GM13977 (cell line): ENCODE results near the gene MANSC4.

ENCODE experiments used
- DNase-seq: peaks from one replicate; pipeline ENCODE4 v3.0.0; 2012; ENCODE audit warnings: low spot score
- CTCF ChIP-seq: IDR thresholded peaks from 2 replicates; pipeline ENCODE4 v1.5.1; 2012; ENCODE audit warnings: mild to moderate bottlenecking, control low read depth; ENCODE audit not compliant: insufficient read depth; ENCODE audit errors: extremely low read depth, missing control alignments
- in situ Hi-C: fragments of 300-500 bp; cut with MboI; formaldehyde crosslinking; loops from one replicate; pipeline ENCODE4 v1.12.0; 2022; ENCODE audit warnings: low sequenced_read_pairs, low pct_unique_long_range_greater_than_20kb, mixed read lengths, inconsistent platforms; ENCODE audit not compliant: unreplicated experiment

Gene MANSC4

GRCh38 chr12:27812502-27812901 lies 32.5 kb upstream of the MANSC4 start:
- in situ Hi-C loops, result loop anchor here (10.0 kb wide), 1 partner anchor 78 kb away; no protein-coding TSS in a partner anchor
- no peak for TF ChIP-seq CTCF
- no peak for DNase-seq

GRCh38 chr12:27810756-27811155 lies 30.7 kb upstream of the MANSC4 start:
- TF ChIP-seq CTCF, result no peak
- in situ Hi-C loops, result loop anchor here (10.0 kb wide), 1 partner anchor 76 kb away; no protein-coding TSS in a partner anchor

DNA sequence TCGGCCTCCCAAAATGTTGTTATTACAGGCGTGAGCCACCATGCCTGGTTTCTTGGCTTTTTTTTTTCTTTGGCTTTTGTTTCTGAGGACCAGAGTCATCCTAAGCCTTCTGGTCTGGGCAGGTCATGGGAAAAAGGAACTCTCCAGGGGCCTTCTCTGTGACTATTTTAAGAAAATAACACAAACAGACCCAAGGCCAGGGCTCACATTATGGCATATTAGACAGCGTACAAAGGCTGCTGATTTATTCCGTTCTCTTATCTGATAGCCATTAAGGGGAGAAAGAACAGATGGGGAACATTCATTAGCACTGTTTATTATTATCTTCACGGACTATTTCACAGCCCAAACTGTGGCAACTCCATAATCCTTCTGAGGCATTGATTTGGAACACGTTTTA lies 28.8 kb upstream of the MANSC4 start:
- in situ Hi-C loops, result no loop called here
- no peak for TF ChIP-seq CTCF
- DNase-seq, result no peak

More at GRCh38 chr12:27810756-27811155, 30.7 kb upstream of the MANSC4 start:
- DNase-seq, result no peak

- no peak for TF ChIP-seq CTCF
- in situ Hi-C loops, result no loop called here
- no peak for DNase-seq
Observed at GRCh38 chr12:27807063-27807703, 27.1 kb upstream of the MANSC4 start.

GRCh38 chr12:27806259-27806658 lies 26.2 kb upstream of the MANSC4 start:
- DNase-seq, result no peak
- in situ Hi-C loops, result no loop called here
- TF ChIP-seq CTCF, result no peak

- in situ Hi-C loops, result no loop called here
- DNase-seq, result no peak
- no peak for TF ChIP-seq CTCF
Observed at GRCh38 chr12:27805238-27805637, 25.2 kb upstream of the MANSC4 start.
